GM19438 (cell line): Measurements from ENCODE around the gene SLC32A1.

Experiments used
- ATAC-seq: cut with Tn5 transposase; IDR thresholded peaks from one replicate; pipeline ENCODE4 v1.9.1; 2021; ENCODE audit warnings: low read depth; ENCODE audit not compliant: unreplicated experiment

SLC32A1 gene

GRCh38 chr20:38723848-38724625 is at the start of gene SLC32A1:
Gene SLC32A1 (plus strand): TSS chr20:38724486. CDS start chr20:38724725, 239 bp downstream.
- ATAC-seq, result no peak

- no peak for ATAC-seq
Observed at GRCh38 chr20:38674765-38675133, 49.5 kb upstream of the SLC32A1 start.

- no peak for ATAC-seq
Observed at GRCh38 chr20:38676576-38676975, 47.7 kb upstream of the SLC32A1 start.

GRCh38 chr20:38680500-38681306 is 43.6 kb upstream of the SLC32A1 start:
- no peak for ATAC-seq

GRCh38 chr20:38685271-38685670 is 39.0 kb upstream of the SLC32A1 start:
- ATAC-seq, result no peak

GRCh38 chr20:38685853-38686473 is 38.3 kb upstream of the SLC32A1 start:
- ATAC-seq, result no peak

- ATAC-seq, result no peak
Observed at GRCh38 chr20:38692436-38693411, 31.6 kb upstream of the SLC32A1 start.

- no peak for ATAC-seq
Observed at GRCh38 chr20:38697306-38697705, 27.0 kb upstream of the SLC32A1 start.

- ATAC-seq, result no peak
Observed at GRCh38 chr20:38698541-38698940, 25.7 kb upstream of the SLC32A1 start.

- ATAC-seq, result no peak
Observed at GRCh38 chr20:38700141-38700540, 24.1 kb upstream of the SLC32A1 start.

GRCh38 chr20:38700926-38701325 is 23.4 kb upstream of the SLC32A1 start:
- no peak for ATAC-seq

GRCh38 chr20:38703526-38703925 is 20.8 kb upstream of the SLC32A1 start:
- no peak for ATAC-seq

GRCh38 chr20:38704136-38704535 is 20.1 kb upstream of the SLC32A1 start:
- ATAC-seq, result no peak

- ATAC-seq, result no peak
Observed at GRCh38 chr20:38706509-38706908, 17.8 kb upstream of the SLC32A1 start.

GRCh38 chr20:38714308-38714707 is 10.0 kb upstream of the SLC32A1 start:
- no peak for ATAC-seq

GRCh38 chr20:38715646-38716045 is 8.6 kb upstream of the SLC32A1 start:
- ATAC-seq, result no peak

GRCh38 chr20:38722683-38723016 is 1.6 kb upstream of the SLC32A1 start:
- no peak for ATAC-seq

GRCh38 chr20:38723017-38723847 is 1.1 kb upstream of the SLC32A1 start:
- ATAC-seq, result no peak

- no peak for ATAC-seq
Observed at GRCh38 chr20:38724626-38725147, 401 bp downstream of the SLC32A1 start.
